Bronchial epithelial cell (primary cell): Measurements from ENCODE around the gene EFNA5. TPM values are rescaled to one million over a fixed set of nuclear protein-coding genes. Genes with fewer than 3 reads are reported as not detected.

Source experiments
- DNase-seq: peaks from one replicate; pipeline ENCODE4 v3.0.0-alpha.2; 2010; ENCODE audit warnings: low read depth
- FAIRE-seq: peaks from 2 replicates; lab custom pipeline; 2011; peaks lifted over from hg19 to GRCh38; lab: Jason Lieb, UNC
- H3K27me3 ChIP-seq: 2 replicates; pipeline ENCODE4 v1.5.1; 2011; ENCODE audit warnings: low read length; ENCODE audit not compliant: control insufficient read depth, insufficient read depth
- H3K36me3 ChIP-seq: 2 replicates; pipeline ENCODE4 v1.5.1; 2011; ENCODE audit warnings: low read length; ENCODE audit not compliant: control insufficient read depth, insufficient read depth
- H3K4me3 ChIP-seq: 2 replicates; pipeline ENCODE4 v1.5.1; 2011; ENCODE audit warnings: mild to moderate bottlenecking, low read depth, low read length, control low read depth
- CTCF ChIP-seq: IDR thresholded peaks from 2 replicates; pipeline ENCODE4 v1.5.1; 2011; ENCODE audit warnings: mild to moderate bottlenecking, moderate library complexity, low read length, control low read depth, inconsistent platforms; ENCODE audit not compliant: insufficient read depth, severe bottlenecking
- total RNA-seq: library from RNA; depleted of rRNA; stranded (reverse); fragments of >200 nt; gene quantifications from 2 replicates; pipeline ENCODE4 v1.2.1, GENCODE V29; 2014

EFNA5 gene
- total RNA-seq, 1 donor from 2014 or later: 3.9 TPM

- FAIRE-seq (peak; percentile 86), DNase-seq (peak; percentile 100)
- no peaks in the 10 kb centered on the region for H3K27me3 ChIP-seq
- no peaks in the 10 kb centered on the region for H3K36me3 ChIP-seq
- no peak overlapping the region for H3K4me3 ChIP-seq
- TF ChIP-seq CTCF: no peak
Measured at GRCh38 chr5:107337281-107337680, 333.5 kb downstream of the EFNA5 start.

- no peaks in the 10 kb centered on the region for H3K27me3 ChIP-seq
- H3K36me3 ChIP-seq: no peaks in the 10 kb centered on the region
- H3K4me3 ChIP-seq: no peak overlapping the region
- no peak for TF ChIP-seq CTCF
- FAIRE-seq: no peak
- peak; percentile 17 for DNase-seq
Measured at GRCh38 chr5:107331882-107332281, 338.9 kb downstream of the EFNA5 start.

- H3K27me3 ChIP-seq: no peaks in the 10 kb centered on the region
- H3K36me3 ChIP-seq: no peaks in the 10 kb centered on the region
- FAIRE-seq (no peak), DNase-seq (no peak)
- TF ChIP-seq CTCF: no peak
- H3K4me3 ChIP-seq: no peak overlapping the region
Measured at GRCh38 chr5:107331312-107331711, 339.4 kb downstream of the EFNA5 start.

- Histone ChIP-seq H3K27me3 (no peaks in the 10 kb centered on the region), H3K36me3 (no peaks in the 10 kb centered on the region), H3K4me3 (no peak overlapping the region)
- no peak for DNase-seq
- no peak for FAIRE-seq
- no peak for TF ChIP-seq CTCF
Measured at GRCh38 chr5:107330903-107331302, 339.8 kb downstream of the EFNA5 start.

- H3K27me3 ChIP-seq: no peaks in the 10 kb centered on the region
- DNase-seq (no peak), FAIRE-seq (no peak)
- H3K4me3 ChIP-seq: no peak overlapping the region
- no peak for TF ChIP-seq CTCF
- no peaks in the 10 kb centered on the region for H3K36me3 ChIP-seq
Measured at GRCh38 chr5:107329850-107330249, 340.9 kb downstream of the EFNA5 start.
